ENCODE measurements around the gene FOXP1.

FOXP1 gene

DNA sequence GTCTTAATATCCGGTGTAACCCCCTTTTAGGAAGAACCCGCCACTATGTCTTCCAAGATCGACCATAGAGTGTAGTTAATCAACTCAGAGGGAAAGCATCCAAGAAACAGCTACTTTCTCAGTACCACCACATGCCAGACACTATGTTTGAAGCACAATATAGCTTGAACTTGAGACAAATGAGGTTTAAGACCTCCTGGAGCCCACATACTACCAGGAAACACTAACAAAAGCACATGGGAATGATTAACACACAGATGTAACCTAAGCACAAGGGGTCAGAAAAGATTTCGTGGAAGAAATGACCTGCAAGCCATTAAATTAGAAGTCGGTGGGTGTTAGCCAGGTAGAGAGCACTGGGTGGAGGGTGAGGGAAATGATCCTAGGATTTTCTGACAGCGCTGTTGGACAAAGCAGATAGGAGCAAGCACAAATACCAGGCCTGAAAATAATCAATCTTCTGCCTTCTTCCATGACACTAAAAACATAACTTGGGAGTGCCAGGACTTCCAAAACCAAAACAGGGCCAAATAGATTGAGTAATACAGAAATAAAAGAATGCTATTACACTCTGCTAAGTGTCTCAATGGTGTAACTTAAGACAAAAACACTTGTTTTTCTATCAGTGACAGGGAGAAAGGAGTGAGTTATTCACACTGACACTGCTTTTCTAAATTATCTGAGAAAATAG lies 213.7 kb downstream of the FOXP1 start:
- no peak for DNase-seq
- Histone ChIP-seq H3K9me3 (no peaks in the 10 kb centered on the region), H3K27me3 (no peaks in the 10 kb centered on the region), H3K4me3 (ENCODE audit: low read depth, low read length) (no peak overlapping the region), H3K36me3 (no peaks in the 10 kb centered on the region), H3K4me1 (no peaks in the 10 kb centered on the region)
- TF ChIP-seq, protein P1, sequence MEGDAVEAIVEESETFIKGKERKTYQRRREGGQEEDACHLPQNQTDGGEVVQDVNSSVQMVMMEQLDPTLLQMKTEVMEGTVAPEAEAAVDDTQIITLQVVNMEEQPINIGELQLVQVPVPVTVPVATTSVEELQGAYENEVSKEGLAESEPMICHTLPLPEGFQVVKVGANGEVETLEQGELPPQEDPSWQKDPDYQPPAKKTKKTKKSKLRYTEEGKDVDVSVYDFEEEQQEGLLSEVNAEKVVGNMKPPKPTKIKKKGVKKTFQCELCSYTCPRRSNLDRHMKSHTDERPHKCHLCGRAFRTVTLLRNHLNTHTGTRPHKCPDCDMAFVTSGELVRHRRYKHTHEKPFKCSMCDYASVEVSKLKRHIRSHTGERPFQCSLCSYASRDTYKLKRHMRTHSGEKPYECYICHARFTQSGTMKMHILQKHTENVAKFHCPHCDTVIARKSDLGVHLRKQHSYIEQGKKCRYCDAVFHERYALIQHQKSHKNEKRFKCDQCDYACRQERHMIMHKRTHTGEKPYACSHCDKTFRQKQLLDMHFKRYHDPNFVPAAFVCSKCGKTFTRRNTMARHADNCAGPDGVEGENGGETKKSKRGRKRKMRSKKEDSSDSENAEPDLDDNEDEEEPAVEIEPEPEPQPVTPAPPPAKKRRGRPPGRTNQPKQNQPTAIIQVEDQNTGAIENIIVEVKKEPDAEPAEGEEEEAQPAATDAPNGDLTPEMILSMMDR (IDR thresholded peaks at IDR 0.05; ENCODE audit: low read depth, low read length) = no peak

DNA sequence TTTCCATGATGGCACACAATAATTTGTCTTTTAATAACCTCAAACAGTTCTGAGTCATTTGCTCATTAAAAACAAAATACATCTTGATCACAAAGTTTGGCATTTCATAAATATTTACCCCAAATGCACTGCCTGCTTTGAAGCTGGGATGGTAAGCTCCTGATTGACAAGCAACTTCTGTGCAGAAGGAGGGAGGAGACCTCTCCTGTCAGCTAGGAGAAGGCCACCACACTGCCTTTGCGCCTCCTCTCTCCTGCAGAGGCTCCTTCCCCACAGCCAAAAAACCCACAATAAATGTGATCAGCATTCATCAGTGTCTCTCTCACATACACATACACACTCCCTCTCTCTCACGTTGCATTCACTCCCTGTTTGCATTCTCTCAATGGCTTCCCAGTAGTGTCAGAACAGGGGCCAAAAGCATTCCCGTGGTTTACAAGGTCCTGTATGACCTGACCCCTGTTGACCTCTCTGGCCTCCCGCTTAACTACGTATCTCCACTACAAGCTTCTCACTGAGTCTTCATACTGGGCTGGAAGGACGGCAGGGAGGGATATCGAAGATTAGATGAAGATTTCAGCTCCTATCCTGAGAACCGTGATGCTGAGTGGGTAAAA lies 216.4 kb downstream of the FOXP1 start:
- Histone ChIP-seq H3K36me3 (no peaks in the 10 kb centered on the region), H3K9me3 (no peaks in the 10 kb centered on the region), H3K27me3 (no peaks in the 10 kb centered on the region), H3K4me3 (ENCODE audit: low read depth, low read length) (no peak overlapping the region), H3K4me1 (no peaks in the 10 kb centered on the region)
- TF ChIP-seq, protein P1 (IDR thresholded peaks at IDR 0.05; ENCODE audit: low read depth, low read length) = no peak
- DNase-seq = no peak

DNA sequence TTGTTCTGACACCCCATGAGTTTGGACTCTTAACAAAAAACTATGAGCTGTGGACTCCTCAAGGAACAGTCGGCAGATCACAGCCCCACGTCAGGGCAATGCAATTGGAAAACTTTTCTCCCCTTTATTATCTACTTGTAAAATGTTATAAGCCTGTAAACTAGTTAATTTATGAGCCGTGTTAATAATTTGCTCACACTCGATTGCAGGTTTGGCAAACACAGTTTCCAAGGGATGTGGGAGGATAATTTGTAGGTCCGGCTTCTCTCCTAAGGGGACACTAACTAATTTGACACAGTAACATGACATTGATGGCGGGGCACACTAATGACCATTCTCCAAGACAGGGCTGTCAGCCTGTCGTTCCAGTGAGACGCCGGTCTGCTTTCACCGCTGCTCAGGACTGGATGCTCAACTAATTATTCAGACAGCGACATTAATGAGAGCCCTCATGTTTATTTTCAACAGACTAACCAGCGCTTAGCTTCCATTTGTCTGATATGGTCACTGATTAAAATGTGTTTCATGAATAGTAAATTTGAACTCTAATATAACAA lies 222.1 kb downstream of the FOXP1 start:
- Histone ChIP-seq H3K27me3 (no peaks in the 10 kb centered on the region), H3K4me3 (ENCODE audit: low read depth, low read length) (peak overlapping the region; percentile 12; the same call in 1 of the 2 replicates), H3K9me3 (no peaks in the 10 kb centered on the region), H3K4me1 (peaks cover 7% of the 10 kb centered on the region), H3K36me3 (no peaks in the 10 kb centered on the region)
- TF ChIP-seq, protein P1 (IDR thresholded peaks at IDR 0.05; ENCODE audit: low read depth, low read length) = no peak
- no peak for DNase-seq

GRCh38 chr3:71360764-71361163 lies 222.8 kb downstream of the FOXP1 start:
- H3K27me3 ChIP-seq = no peaks in the 10 kb centered on the region

GRCh38 chr3:71360180-71360579 lies 223.3 kb downstream of the FOXP1 start:
- Histone ChIP-seq H3K36me3 (no peaks in the 10 kb centered on the region), H3K9me3 (no peaks in the 10 kb centered on the region), H3K4me1 (peaks cover 7% of the 10 kb centered on the region), H3K27me3 (no peaks in the 10 kb centered on the region), H3K4me3 (ENCODE audit: low read depth, low read length) (no peak overlapping the region)
- no peak for DNase-seq
- TF ChIP-seq, protein P1 (IDR thresholded peaks at IDR 0.05; ENCODE audit: low read depth, low read length) = no peak

More at GRCh38 chr3:71360764-71361163, 222.8 kb downstream of the FOXP1 start:
- H3K36me3 ChIP-seq = no peaks in the 10 kb centered on the region
- no peaks in the 10 kb centered on the region for H3K9me3 ChIP-seq
- TF ChIP-seq, protein P1 (IDR thresholded peaks at IDR 0.05; ENCODE audit: low read depth, low read length) = no peak
- H3K4me3 ChIP-seq (ENCODE audit: low read depth, low read length) = no peak overlapping the region
- no peak for DNase-seq
- peaks cover 7% of the 10 kb centered on the region for H3K4me1 ChIP-seq

GRCh38 chr3:71358243-71358642 lies 225.3 kb downstream of the FOXP1 start:
- H3K9me3 ChIP-seq = no peaks in the 10 kb centered on the region
- no peak for DNase-seq
- H3K4me3 ChIP-seq (ENCODE audit: low read depth, low read length) = no peak overlapping the region
- no peaks in the 10 kb centered on the region for H3K27me3 ChIP-seq
- TF ChIP-seq, protein P1 (IDR thresholded peaks at IDR 0.05; ENCODE audit: low read depth, low read length) = no peak
- no peaks in the 10 kb centered on the region for H3K36me3 ChIP-seq
- H3K4me1 ChIP-seq = peaks cover 7% of the 10 kb centered on the region

Measured in BE2C (cell line).